Fibroblast of lung (primary cell): Measurements from ENCODE around the gene PGP. TPM values are rescaled to one million over a fixed set of nuclear protein-coding genes. Genes with fewer than 3 reads are reported as not detected.

Source experiments
- DNase-seq, 2 donors: peaks; one replicate each; pipeline versions ENCODE4 v3.0.0 to v3.0.0-alpha.2; 2010; ENCODE audit warnings: low read depth in 2 of 2
- H2AFZ ChIP-seq: 2 replicates; pipeline ENCODE4 v1.5.1; 2012; ENCODE audit warnings: low read length, control low read depth, inconsistent platforms
- H3K27ac ChIP-seq: 2 replicates; pipeline ENCODE4 v1.5.1; 2011; ENCODE audit warnings: low read length, control low read depth; ENCODE audit not compliant: insufficient read depth
- H3K27me3 ChIP-seq: 2 replicates; pipeline ENCODE4 v1.5.1; 2011; ENCODE audit warnings: mild to moderate bottlenecking, low read length; ENCODE audit not compliant: control insufficient read depth, insufficient read depth
- H3K36me3 ChIP-seq: 2 replicates; pipeline ENCODE4 v1.5.1; 2011; ENCODE audit warnings: low read length; ENCODE audit not compliant: control insufficient read depth, insufficient read depth
- H3K4me1 ChIP-seq: 2 replicates; pipeline ENCODE4 v1.5.1; 2011; ENCODE audit warnings: low read length; ENCODE audit not compliant: control insufficient read depth, insufficient read depth; ENCODE audit errors: extremely low read depth
- H3K4me2 ChIP-seq: 2 replicates; pipeline ENCODE4 v1.5.1; 2011; ENCODE audit warnings: low read length, control low read depth; ENCODE audit not compliant: insufficient read depth; ENCODE audit errors: extremely low read depth
- H3K4me3 ChIP-seq, 4 experiments: fragments of 200-600 bp in 1 of 4; sonication (generic) in 1 of 4; replicated peaks in 1 of 4; 2 replicates each; pipeline ENCODE4 v1.5.1; 2011 to 2016; ENCODE audit warnings: low read length in 4 of 4, low read depth in 3 of 4, mild to moderate bottlenecking in 3 of 4, control low read depth in 2 of 4, inconsistent platforms in 1 of 4, mixed read lengths in 1 of 4; ENCODE audit not compliant: insufficient read depth in 1 of 4; ENCODE audit errors: control extremely low read depth in 1 of 4
- H3K79me2 ChIP-seq: 2 replicates; pipeline ENCODE4 v1.5.1; 2012; ENCODE audit warnings: mild to moderate bottlenecking, low read length, inconsistent platforms; ENCODE audit not compliant: control insufficient read depth, insufficient read depth
- H3K9ac ChIP-seq: 2 replicates; pipeline ENCODE4 v1.5.1; 2011; ENCODE audit warnings: mild to moderate bottlenecking, low read length, control low read depth; ENCODE audit not compliant: insufficient read depth
- H3K9me3 ChIP-seq: 2 replicates; pipeline ENCODE4 v1.5.1; 2012; ENCODE audit warnings: low read depth, low read length; ENCODE audit not compliant: control insufficient read depth, insufficient read depth
- H4K20me1 ChIP-seq: 2 replicates; pipeline ENCODE4 v1.5.1; 2011; ENCODE audit warnings: low read length; ENCODE audit not compliant: control insufficient read depth, insufficient read depth; ENCODE audit errors: extremely low read depth
- CTCF ChIP-seq, 2 donors: IDR thresholded peaks in 1 of 2; conservative IDR thresholded peaks in 1 of 2; 1 replicate in 1 of 2; 2 replicates in 1 of 2; pipeline ENCODE4 v1.5.1; 2011 to 2012; ENCODE audit warnings: low read length in 2 of 2, control low read depth in 1 of 2, inconsistent platforms in 1 of 2, low read depth in 1 of 2, mild to moderate bottlenecking in 1 of 2
- EZH2 ChIP-seq: IDR thresholded peaks from 2 replicates; pipeline ENCODE4 v1.5.1; 2012; ENCODE audit warnings: low read length, control low read depth, mild to moderate bottlenecking; ENCODE audit errors: missing control alignments
- polyA plus RNA-seq, 2 donors: library from polyadenylated mRNA; depleted of rRNA in 1 of 2; stranded (reverse) in 1 of 2; unstranded in 1 of 2; fragments of >200 nt; gene quantifications; 2 replicates each; pipeline ENCODE4 v1.2.1, GENCODE V29; 2011 to 2012; ENCODE audit warnings: missing spikeins in 1 of 2
- total RNA-seq: library from RNA; depleted of rRNA; stranded (reverse); fragments of >200 nt; gene quantifications from 2 replicates; pipeline ENCODE4 v1.2.1, GENCODE V29; 2014

PGP gene
- total and polyA plus RNA-seq, 2 donors (not counting 1 experiment from before 2014, with no cell fraction given), result 4.2 to 9.6 TPM

DNA sequence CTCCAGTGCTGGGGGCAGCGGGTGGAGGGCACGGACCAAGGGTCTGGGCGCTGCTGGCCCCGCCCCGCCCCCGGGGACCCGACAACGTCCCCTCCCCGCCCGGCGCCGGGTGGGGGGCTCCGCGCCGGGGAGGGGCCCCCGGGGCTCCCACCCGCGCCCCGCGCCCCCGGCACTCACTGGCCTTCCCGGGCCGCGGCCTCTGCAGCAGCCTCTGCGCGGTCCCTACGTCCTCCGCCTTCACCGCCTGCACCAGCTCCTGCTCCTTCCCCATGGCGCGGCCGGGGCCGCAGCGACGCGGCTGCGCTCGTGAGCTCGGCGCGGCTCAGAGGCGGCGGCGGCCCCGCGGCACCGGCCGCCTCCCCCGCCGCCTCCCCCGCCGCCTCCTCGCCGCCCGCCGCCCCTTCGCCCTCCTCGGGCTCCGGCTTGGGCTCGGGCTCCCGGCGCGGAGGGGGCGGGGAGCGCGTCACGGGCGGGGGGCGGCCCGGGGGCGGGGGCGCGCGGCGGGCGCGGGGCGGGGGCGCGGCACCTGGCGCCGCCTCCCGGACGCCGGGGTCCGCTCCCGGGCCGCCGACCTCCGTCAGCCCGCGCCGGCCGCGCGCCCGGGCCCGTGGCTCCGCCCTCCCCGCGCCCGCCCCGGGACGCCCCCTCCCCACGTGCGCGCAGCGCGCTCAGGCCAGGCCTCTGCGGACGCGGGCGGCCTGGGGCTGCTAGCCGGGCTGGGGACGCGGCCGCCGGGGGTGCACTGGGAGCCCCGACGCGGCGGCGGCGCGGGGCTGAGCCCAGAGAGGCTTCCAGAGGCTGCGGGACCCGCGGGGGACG, 18.3 kb downstream of the PGP start, which contains the start of gene CASKIN1:
Gene CASKIN1, minus strand, starts transcription at position 444 of the 819 bp plus-strand sequence. Its CDS starts 173 bp downstream, at position 271.
- Histone ChIP-seq H3K79me2 (no peaks in the 10 kb centered on the region), H3K4me1 (no peaks in the 10 kb centered on the region), H2AFZ (no peak within 1 kb of the TSS), H3K4me2 (peak within 1 kb of the TSS; percentile 13), H3K36me3 (no peaks in the 10 kb centered on the region), H3K9me3 (no peaks in the 10 kb centered on the region), H4K20me1 (no peaks in the 10 kb centered on the region), H3K27me3 (peaks cover 45% of the 10 kb centered on the region), H3K4me3 (peak within 1 kb of the TSS in 1 of 4 experiments; percentile 32), H3K9ac (no peak within 1 kb of the TSS), H3K27ac (no peak within 1 kb of the TSS)
- peak in 1 of 2 donors; percentile 15 for DNase-seq
- no peak for TF ChIP-seq EZH2

- H3K9ac ChIP-seq, result no peak overlapping the region
- TF ChIP-seq CTCF (conservative IDR thresholded peaks at IDR 0.05 in 1 of 2, IDR thresholded peaks at IDR 0.05 in 1 of 2; ENCODE audit: low read depth in 1 of 2, low read length in 2 of 2) (no peak), EZH2 (peak; percentile 92)
- H3K27ac ChIP-seq, result no peak overlapping the region
- peak overlapping the region in 1 of 4 experiments; percentile 32 for H3K4me3 ChIP-seq
- H2AFZ ChIP-seq, result no peak overlapping the region
- H3K27me3 ChIP-seq, result peaks cover 45% of the 10 kb centered on the region
- no peaks in the 10 kb centered on the region for H4K20me1 ChIP-seq
- no peak for DNase-seq
- H3K9me3 ChIP-seq, result no peaks in the 10 kb centered on the region
- no peaks in the 10 kb centered on the region for H3K36me3 ChIP-seq
- H3K4me2 ChIP-seq, result peak overlapping the region; percentile 13
- no peaks in the 10 kb centered on the region for H3K4me1 ChIP-seq
- no peaks in the 10 kb centered on the region for H3K79me2 ChIP-seq
These were observed 19.1 kb downstream of the PGP start for GRCh38 chr16:2195322-2196161.

- Histone ChIP-seq H3K4me1 (no peaks in the 10 kb centered on the region), H3K79me2 (no peaks in the 10 kb centered on the region), H2AFZ (no peak overlapping the region), H3K4me3 (no peak overlapping the region), H3K36me3 (no peaks in the 10 kb centered on the region), H3K9me3 (no peaks in the 10 kb centered on the region), H3K9ac (no peak overlapping the region), H3K27me3 (peaks cover 40% of the 10 kb centered on the region), H3K4me2 (no peak overlapping the region), H4K20me1 (no peaks in the 10 kb centered on the region), H3K27ac (no peak overlapping the region)
- TF ChIP-seq EZH2 (peak; percentile 28), CTCF (conservative IDR thresholded peaks at IDR 0.05 in 1 of 2, IDR thresholded peaks at IDR 0.05 in 1 of 2; ENCODE audit: low read depth in 1 of 2, low read length in 2 of 2) (peak in 1 of 2 donors; percentile 33)
- DNase-seq, result peak; percentile 34 to 42
These were observed 19.8 kb downstream of the PGP start for GRCh38 chr16:2194852-2195321.
